ENCODE data around the gene CCDC33. TPM values are rescaled to one million over a fixed set of nuclear protein-coding genes. Genes with fewer than 3 reads are reported as not detected.

CCDC33 gene
- total RNA-seq, 2 donors from 2014 or later: 1.5 TPM; not detected in 1

GRCh38 chr15:74368121-74368520 is 132.0 kb downstream of the CCDC33 start:
- no peak for TF ChIP-seq POLR2A (IDR thresholded peaks at IDR 0.05)
- TF ChIP-seq CTCF (IDR thresholded peaks at IDR 0.05): no peak
- TF ChIP-seq POLR2AphosphoS5 (IDR thresholded peaks at IDR 0.05): no peak
- no peak overlapping the region for H3K27ac ChIP-seq
- no peaks in the 10 kb centered on the region for H3K36me3 ChIP-seq
- no peak for DNase-seq (ENCODE audit: low spot score)
- intact Hi-C loops (cut with DNase I): no loop called here
- H3K4me1 ChIP-seq (replicated peaks): no peaks in the 10 kb centered on the region
- H3K9me3 ChIP-seq: no peaks in the 10 kb centered on the region
- H3K27me3 ChIP-seq (replicated peaks; ENCODE audit: insufficient read depth): no peaks in the 10 kb centered on the region
- 94% methylated on average over 3 of the region's 3 CpGs for WGBS
- H3K4me3 ChIP-seq: no peak overlapping the region

- 66% methylated on average over 10 of the region's 10 CpGs for WGBS
- TF ChIP-seq POLR2A (IDR thresholded peaks at IDR 0.05) (no peak), POLR2AphosphoS5 (IDR thresholded peaks at IDR 0.05) (no peak), CTCF (IDR thresholded peaks at IDR 0.05) (no peak)
- Histone ChIP-seq H3K36me3 (no peaks in the 10 kb centered on the region), H3K4me1 (replicated peaks) (no peaks in the 10 kb centered on the region), H3K27me3 (replicated peaks; ENCODE audit: insufficient read depth) (no peaks in the 10 kb centered on the region), H3K9me3 (no peaks in the 10 kb centered on the region), H3K27ac (no peak overlapping the region), H3K4me3 (no peak overlapping the region)
- DNase-seq (ENCODE audit: low spot score): no peak
- intact Hi-C loops (cut with DNase I): no loop called here
These were observed 133.1 kb downstream of the CCDC33 start for GRCh38 chr15:74369084-74369745.

- H3K36me3 ChIP-seq: no peaks in the 10 kb centered on the region
- no peak overlapping the region for H3K27ac ChIP-seq
- TF ChIP-seq POLR2AphosphoS5 (IDR thresholded peaks at IDR 0.05) (no peak), CTCF (IDR thresholded peaks at IDR 0.05) (no peak), POLR2A (IDR thresholded peaks at IDR 0.05) (no peak)
- no peak overlapping the region for H3K4me3 ChIP-seq
- no peak for DNase-seq (ENCODE audit: low spot score)
- H3K4me1 ChIP-seq (replicated peaks): no peaks in the 10 kb centered on the region
- 93% methylated on average over 2 of the region's 2 CpGs for WGBS
- intact Hi-C loops (cut with DNase I): loop anchor here (5.0 to 10.0 kb wide), 5 partner anchors 118 to 585 kb away; partner anchors contain the start of gene RPP25
- H3K27me3 ChIP-seq (replicated peaks; ENCODE audit: insufficient read depth): no peaks in the 10 kb centered on the region
- H3K9me3 ChIP-seq: no peaks in the 10 kb centered on the region
These were observed 133.6 kb downstream of the CCDC33 start for GRCh38 chr15:74369756-74370155.

- H3K27me3 ChIP-seq (replicated peaks; ENCODE audit: insufficient read depth): no peaks in the 10 kb centered on the region
- intact Hi-C loops (cut with DNase I): loop anchor here (5.0 to 10.0 kb wide), 5 partner anchors 117 to 584 kb away; partner anchors contain the start of gene RPP25
These were observed 134.3 kb downstream of the CCDC33 start for GRCh38 chr15:74370471-74370870.

More at GRCh38 chr15:74370471-74370870, 134.3 kb downstream of the CCDC33 start:
- H3K27ac ChIP-seq: no peak overlapping the region
- WGBS: 77% methylated on average over 5 of the region's 5 CpGs
- H3K36me3 ChIP-seq: no peaks in the 10 kb centered on the region
- no peaks in the 10 kb centered on the region for H3K9me3 ChIP-seq
- TF ChIP-seq CTCF (IDR thresholded peaks at IDR 0.05) (no peak), POLR2AphosphoS5 (IDR thresholded peaks at IDR 0.05) (no peak), POLR2A (IDR thresholded peaks at IDR 0.05) (no peak)
- no peak for DNase-seq (ENCODE audit: low spot score)
- no peak overlapping the region for H3K4me3 ChIP-seq
- H3K4me1 ChIP-seq (replicated peaks): no peaks in the 10 kb centered on the region
